HG03432 (cell line): ENCODE results near the gene RAG2.
A peak's percentile ranks its signal among the peaks of the same experiment; 100 is the strongest.

Experiments
- ATAC-seq: cut with Tn5 transposase; IDR thresholded peaks from one replicate; pipeline ENCODE4 v1.9.1; 2021; ENCODE audit warnings: mild to moderate bottlenecking, moderate library complexity; ENCODE audit not compliant: unreplicated experiment

Gene RAG2

GRCh38 chr11:36598051-36598450, at the start of gene RAG2:
Gene RAG2, minus strand, starts transcription at chr11:36598236. Its CDS starts 4,068 bp downstream, at chr11:36594168.
- no peak for ATAC-seq

GRCh38 chr11:36638556-36638955, 40.5 kb upstream of the RAG2 start:
- ATAC-seq, result no peak

- ATAC-seq, result no peak
These were observed 37.2 kb upstream of the RAG2 start for GRCh38 chr11:36635066-36635862.

GRCh38 chr11:36631774-36632173, 33.7 kb upstream of the RAG2 start:
- peak; percentile 96 for ATAC-seq

GRCh38 chr11:36628765-36629244, 30.8 kb upstream of the RAG2 start:
- ATAC-seq, result no peak

- ATAC-seq, result no peak
These were observed 30.1 kb upstream of the RAG2 start for GRCh38 chr11:36628141-36628540.

- ATAC-seq, result no peak
These were observed 29.4 kb upstream of the RAG2 start for GRCh38 chr11:36627471-36627870.

GRCh38 chr11:36627006-36627405, 29.0 kb upstream of the RAG2 start:
- ATAC-seq, result no peak

GRCh38 chr11:36623494-36623893, 25.5 kb upstream of the RAG2 start:
- ATAC-seq, result no peak

GRCh38 chr11:36622431-36623136, 24.5 kb upstream of the RAG2 start:
- peak; percentile 85 for ATAC-seq

GRCh38 chr11:36620246-36620645, 22.2 kb upstream of the RAG2 start:
- ATAC-seq, result no peak

GRCh38 chr11:36619502-36619901, 21.5 kb upstream of the RAG2 start:
- ATAC-seq, result no peak

- no peak for ATAC-seq
These were observed 20.5 kb upstream of the RAG2 start for GRCh38 chr11:36618363-36619047.

- ATAC-seq, result no peak
These were observed 19.7 kb upstream of the RAG2 start for GRCh38 chr11:36617543-36618362.

- no peak for ATAC-seq
These were observed 17.8 kb upstream of the RAG2 start for GRCh38 chr11:36615826-36616225.

GRCh38 chr11:36609383-36609782, 11.3 kb upstream of the RAG2 start:
- no peak for ATAC-seq

GRCh38 chr11:36608491-36609199, 10.6 kb upstream of the RAG2 start:
- no peak for ATAC-seq

- ATAC-seq, result peak; percentile 83
These were observed 7.5 kb upstream of the RAG2 start for GRCh38 chr11:36605221-36606216.

GRCh38 chr11:36602135-36602534, 4.1 kb upstream of the RAG2 start:
- no peak for ATAC-seq
